ENCODE results near the gene PLPP4.

The PLPP4 gene

DNA sequence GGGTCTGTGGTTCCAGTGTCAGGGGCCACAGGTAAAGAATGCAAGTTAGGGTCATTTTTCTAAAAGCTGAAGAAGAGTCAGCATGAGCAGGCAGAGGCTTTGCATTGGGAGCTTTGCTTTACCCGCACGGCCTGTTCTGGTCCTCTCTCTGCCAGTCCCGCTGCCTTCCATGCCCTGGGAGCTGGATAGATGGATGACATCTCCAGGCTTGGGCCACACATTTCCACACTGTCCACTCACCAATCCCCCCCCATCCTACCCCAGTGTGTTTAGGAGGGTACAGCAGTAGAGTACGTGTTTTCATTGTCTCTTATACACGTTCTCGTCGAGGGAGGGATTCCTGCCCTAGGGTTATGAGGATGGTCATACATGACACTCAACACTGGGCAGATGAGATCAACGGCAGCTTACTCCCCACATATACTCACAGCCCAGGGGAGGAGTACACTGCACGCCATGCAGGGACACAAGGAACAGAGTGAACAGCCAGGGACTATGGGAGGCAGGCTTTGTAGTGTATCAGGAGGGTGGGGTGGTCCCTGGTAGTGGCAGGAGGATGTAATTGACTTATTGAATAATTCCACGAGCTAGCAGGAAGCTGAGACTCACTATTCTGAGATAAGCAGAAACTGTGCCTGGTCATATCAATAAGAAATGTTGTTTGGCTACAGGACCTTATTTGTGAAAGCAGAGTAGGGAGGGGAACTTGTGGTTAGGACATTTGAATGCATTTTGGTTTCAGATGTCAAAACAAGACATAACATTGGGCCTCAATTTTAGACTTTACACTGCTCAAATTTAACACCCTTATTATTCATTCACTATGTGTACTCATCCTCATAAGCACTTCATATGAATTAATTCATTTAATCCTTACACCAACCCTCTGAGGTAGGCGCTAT, 36.6 kb downstream of the PLPP4 start:
- H3K4me2 ChIP-seq (ENCODE audit: low read length): peak overlapping the region; percentile 45
- no peak overlapping the region for H3K9ac ChIP-seq (ENCODE audit: low read length)
- no peaks in the 10 kb centered on the region for H4K20me1 ChIP-seq (ENCODE audit: insufficient read depth, low read length)
- no peaks in the 10 kb centered on the region for H3K36me3 ChIP-seq (replicated peaks; ENCODE audit: low read depth, low read length)
- H3K79me2 ChIP-seq (ENCODE audit: low read length): no peaks in the 10 kb centered on the region
- H3K27me3 ChIP-seq (ENCODE audit: low read depth, low read length): no peaks in the 10 kb centered on the region
- no peak overlapping the region for H3K27ac ChIP-seq (ENCODE audit: low read length)
- H2AFZ ChIP-seq (ENCODE audit: low read depth, low read length): no peak overlapping the region
- H3K9me3 ChIP-seq (ENCODE audit: insufficient read depth, low read length): no peaks in the 10 kb centered on the region
- H3K4me1 ChIP-seq (ENCODE audit: low read length): peaks cover 52% of the 10 kb centered on the region
- no peak overlapping the region for H3K4me3 ChIP-seq (ENCODE audit: low read length)
- TF ChIP-seq EZH2phosphoT487 (IDR thresholded peaks at IDR 0.05; ENCODE audit: low read depth): no peak
- TF ChIP-seq, protein P1, sequence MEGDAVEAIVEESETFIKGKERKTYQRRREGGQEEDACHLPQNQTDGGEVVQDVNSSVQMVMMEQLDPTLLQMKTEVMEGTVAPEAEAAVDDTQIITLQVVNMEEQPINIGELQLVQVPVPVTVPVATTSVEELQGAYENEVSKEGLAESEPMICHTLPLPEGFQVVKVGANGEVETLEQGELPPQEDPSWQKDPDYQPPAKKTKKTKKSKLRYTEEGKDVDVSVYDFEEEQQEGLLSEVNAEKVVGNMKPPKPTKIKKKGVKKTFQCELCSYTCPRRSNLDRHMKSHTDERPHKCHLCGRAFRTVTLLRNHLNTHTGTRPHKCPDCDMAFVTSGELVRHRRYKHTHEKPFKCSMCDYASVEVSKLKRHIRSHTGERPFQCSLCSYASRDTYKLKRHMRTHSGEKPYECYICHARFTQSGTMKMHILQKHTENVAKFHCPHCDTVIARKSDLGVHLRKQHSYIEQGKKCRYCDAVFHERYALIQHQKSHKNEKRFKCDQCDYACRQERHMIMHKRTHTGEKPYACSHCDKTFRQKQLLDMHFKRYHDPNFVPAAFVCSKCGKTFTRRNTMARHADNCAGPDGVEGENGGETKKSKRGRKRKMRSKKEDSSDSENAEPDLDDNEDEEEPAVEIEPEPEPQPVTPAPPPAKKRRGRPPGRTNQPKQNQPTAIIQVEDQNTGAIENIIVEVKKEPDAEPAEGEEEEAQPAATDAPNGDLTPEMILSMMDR (IDR thresholded peaks at IDR 0.05; ENCODE audit: low read depth, low read length): no peak

GRCh38 chr10:120494313-120494710, 37.3 kb downstream of the PLPP4 start:
- H4K20me1 ChIP-seq (ENCODE audit: insufficient read depth, low read length): no peaks in the 10 kb centered on the region
- H3K4me1 ChIP-seq (ENCODE audit: low read length): peaks cover 47% of the 10 kb centered on the region
- H3K4me2 ChIP-seq (ENCODE audit: low read length): peak overlapping the region; percentile 45
- H2AFZ ChIP-seq (ENCODE audit: low read depth, low read length): no peak overlapping the region
- H3K9ac ChIP-seq (ENCODE audit: low read length): no peak overlapping the region
- H3K4me3 ChIP-seq (ENCODE audit: low read length): no peak overlapping the region
- no peaks in the 10 kb centered on the region for H3K9me3 ChIP-seq (ENCODE audit: insufficient read depth, low read length)
- H3K27me3 ChIP-seq (ENCODE audit: low read depth, low read length): no peaks in the 10 kb centered on the region
- H3K79me2 ChIP-seq (ENCODE audit: low read length): no peaks in the 10 kb centered on the region
- no peak overlapping the region for H3K27ac ChIP-seq (ENCODE audit: low read length)
- TF ChIP-seq EZH2phosphoT487 (IDR thresholded peaks at IDR 0.05; ENCODE audit: low read depth): no peak
- TF ChIP-seq, protein P1 (IDR thresholded peaks at IDR 0.05; ENCODE audit: low read depth, low read length): no peak
- H3K36me3 ChIP-seq (replicated peaks; ENCODE audit: low read depth, low read length): no peaks in the 10 kb centered on the region

DNA sequence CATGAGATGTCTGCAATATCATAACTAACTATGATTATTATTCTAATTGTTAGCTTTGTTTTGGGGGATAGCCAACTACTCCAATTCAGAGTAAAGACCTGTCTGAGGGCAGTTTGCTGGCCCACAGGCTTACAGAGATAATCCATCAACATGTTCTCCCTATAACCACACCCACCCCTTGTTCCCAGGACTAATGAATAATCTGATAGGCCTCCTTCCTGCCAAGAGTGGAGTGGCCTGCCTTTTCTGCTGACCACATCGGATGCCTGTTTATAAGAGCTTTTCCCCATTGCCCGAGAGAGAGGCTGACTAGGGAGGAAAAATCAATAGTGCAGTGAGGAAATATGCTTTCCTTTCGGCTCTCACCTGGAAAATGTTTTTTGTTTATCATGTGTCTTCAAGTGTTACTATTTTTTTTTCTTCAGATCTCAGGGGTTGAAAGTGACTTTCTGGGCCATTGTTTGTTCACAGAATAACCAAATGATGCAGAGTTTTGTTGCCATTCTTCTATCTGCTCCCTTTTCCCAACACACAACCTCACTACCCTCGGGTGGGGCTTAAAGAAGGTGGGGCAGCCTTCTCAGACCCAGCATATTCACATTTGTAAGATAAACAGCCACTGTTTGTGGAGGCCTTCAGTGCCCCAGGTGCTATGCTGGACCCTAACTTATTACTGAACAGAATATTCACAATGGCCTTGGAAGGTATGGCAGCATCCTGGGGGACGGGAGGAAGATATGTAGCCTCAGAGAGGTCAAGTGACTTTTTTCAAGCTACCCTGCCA, 38.4 kb downstream of the PLPP4 start:
- H3K9me3 ChIP-seq (ENCODE audit: insufficient read depth, low read length): no peaks in the 10 kb centered on the region
- peaks cover 45% of the 10 kb centered on the region for H3K4me1 ChIP-seq (ENCODE audit: low read length)
- no peak overlapping the region for H2AFZ ChIP-seq (ENCODE audit: low read depth, low read length)
- H3K9ac ChIP-seq (ENCODE audit: low read length): no peak overlapping the region
- no peaks in the 10 kb centered on the region for H3K36me3 ChIP-seq (replicated peaks; ENCODE audit: low read depth, low read length)
- H3K4me3 ChIP-seq (ENCODE audit: low read length): no peak overlapping the region
- no peak overlapping the region for H3K27ac ChIP-seq (ENCODE audit: low read length)
- no peak for TF ChIP-seq EZH2phosphoT487 (IDR thresholded peaks at IDR 0.05; ENCODE audit: low read depth)
- TF ChIP-seq, protein P1 (IDR thresholded peaks at IDR 0.05; ENCODE audit: low read depth, low read length): no peak
- H3K79me2 ChIP-seq (ENCODE audit: low read length): no peaks in the 10 kb centered on the region
- H3K27me3 ChIP-seq (ENCODE audit: low read depth, low read length): no peaks in the 10 kb centered on the region
- H3K4me2 ChIP-seq (ENCODE audit: low read length): no peak overlapping the region
- no peaks in the 10 kb centered on the region for H4K20me1 ChIP-seq (ENCODE audit: insufficient read depth, low read length)

- H3K36me3 ChIP-seq (replicated peaks; ENCODE audit: low read depth, low read length): peaks cover 11% of the 10 kb centered on the region
- no peak overlapping the region for H3K9ac ChIP-seq (ENCODE audit: low read length)
- no peak overlapping the region for H2AFZ ChIP-seq (ENCODE audit: low read depth, low read length)
- H3K27ac ChIP-seq (ENCODE audit: low read length): no peak overlapping the region
- no peaks in the 10 kb centered on the region for H3K79me2 ChIP-seq (ENCODE audit: low read length)
- no peaks in the 10 kb centered on the region for H4K20me1 ChIP-seq (ENCODE audit: insufficient read depth, low read length)
- H3K9me3 ChIP-seq (ENCODE audit: insufficient read depth, low read length): no peaks in the 10 kb centered on the region
- no peaks in the 10 kb centered on the region for H3K27me3 ChIP-seq (ENCODE audit: low read depth, low read length)
- peaks cover 29% of the 10 kb centered on the region for H3K4me1 ChIP-seq (ENCODE audit: low read length)
- no peak for TF ChIP-seq EZH2phosphoT487 (IDR thresholded peaks at IDR 0.05; ENCODE audit: low read depth)
- TF ChIP-seq, protein P1 (IDR thresholded peaks at IDR 0.05; ENCODE audit: low read depth, low read length): no peak
- no peak overlapping the region for H3K4me2 ChIP-seq (ENCODE audit: low read length)
- no peak overlapping the region for H3K4me3 ChIP-seq (ENCODE audit: low read length)
These were observed 42.9 kb downstream of the PLPP4 start for GRCh38 chr10:120499883-120500282.

Measured in OCI-LY3 (cell line).